Neural progenitor cell (in vitro differentiated cells): ENCODE results near the gene VRK3. TPM values are rescaled to one million over a fixed set of nuclear protein-coding genes. Genes with fewer than 3 reads are reported as not detected.
A peak's percentile ranks its signal among the peaks of the same experiment; 100 is the strongest.

Experiments
- DNase-seq: peaks from one replicate; pipeline ENCODE4 v3.0.0-alpha.2; 2016; ENCODE audit warnings: low spot score
- H2AFZ ChIP-seq: fragments of 200-600 bp; sonication (generic); replicated peaks from 2 replicates; pipeline ENCODE4 v1.6.1; 2016; ENCODE audit warnings: antibody characterized with exemption
- H3F3A ChIP-seq: fragments of 200-600 bp; sonication (generic); 2 replicates; pipeline ENCODE4 v1.6.1; 2016; ENCODE audit warnings: antibody characterized with exemption, low read depth
- H3K27ac ChIP-seq: fragments of 200-600 bp; sonication (generic); 2 replicates; pipeline ENCODE4 v1.5.1; 2016; ENCODE audit warnings: mild to moderate bottlenecking
- H3K27me3 ChIP-seq: fragments of 200-600 bp; sonication (generic); 2 replicates; pipeline ENCODE4 v1.6.1; 2016; ENCODE audit warnings: mild to moderate bottlenecking, moderate library complexity
- H3K36me3 ChIP-seq: fragments of 200-600 bp; sonication (generic); 2 replicates; pipeline ENCODE4 v1.5.1; 2016
- H3K4me1 ChIP-seq: fragments of 200-600 bp; sonication (generic); 2 replicates; pipeline ENCODE4 v1.6.1; 2016; ENCODE audit warnings: mixed run types
- H3K4me2 ChIP-seq: fragments of 200-600 bp; sonication (generic); 2 replicates; pipeline ENCODE4 v1.6.1; 2016
- H3K4me3 ChIP-seq: fragments of 200-600 bp; sonication (generic); 2 replicates; pipeline ENCODE4 v1.5.1; 2016
- H3K79me2 ChIP-seq: fragments of 200-600 bp; sonication (generic); 2 replicates; pipeline ENCODE4 v1.6.1; 2016; ENCODE audit warnings: low read depth
- H3K9ac ChIP-seq: fragments of 200-600 bp; sonication (generic); 2 replicates; pipeline ENCODE4 v1.6.1; 2016
- H3K9me3 ChIP-seq: fragments of 200-600 bp; sonication (generic); 2 replicates; pipeline ENCODE4 v1.5.1; 2016; ENCODE audit warnings: low read depth
- H4K20me1 ChIP-seq: fragments of 200-600 bp; sonication (generic); 2 replicates; pipeline ENCODE4 v1.6.1; 2016; ENCODE audit warnings: low read depth
- H3K27ac Mint-ChIP-seq: 3 replicates; pipeline ENCODE4 v1.8.0; 2021; ENCODE audit warnings: mixed read lengths
- H3K27me3 Mint-ChIP-seq: 2 replicates; pipeline ENCODE4 v1.8.0; 2022; ENCODE audit warnings: low read depth, mild to moderate bottlenecking, inconsistent platforms, moderate library complexity, mixed read lengths; ENCODE audit not compliant: insufficient read depth
- H3K36me3 Mint-ChIP-seq: 3 replicates; pipeline ENCODE4 v1.8.0; 2021; ENCODE audit warnings: mixed read lengths
- H3K4me1 Mint-ChIP-seq: 3 replicates; pipeline ENCODE4 v1.8.0; 2021; ENCODE audit warnings: mixed read lengths
- H3K4me3 Mint-ChIP-seq: 3 replicates; pipeline ENCODE4 v1.8.0; 2021; ENCODE audit warnings: mild to moderate bottlenecking, moderate library complexity, mixed read lengths
- H3K9me3 Mint-ChIP-seq: 3 replicates; pipeline ENCODE4 v1.8.0; 2020; ENCODE audit warnings: mixed read lengths
- CTCF ChIP-seq: fragments of 200-600 bp; sonication (generic); IDR thresholded peaks from 2 replicates; pipeline ENCODE4 v1.5.1; 2017; ENCODE audit warnings: antibody characterized with exemption, mild to moderate bottlenecking
- EZH2 ChIP-seq: fragments of 200-600 bp; sonication (generic); IDR thresholded peaks from 2 replicates; pipeline ENCODE4 v1.6.1; 2017; ENCODE audit warnings: antibody characterized with exemption, mild to moderate bottlenecking, moderate library complexity
- EZH2phosphoT487 ChIP-seq: fragments of 200-600 bp; sonication (generic); IDR thresholded peaks from 2 replicates; pipeline ENCODE4 v1.6.1; 2017; ENCODE audit warnings: antibody characterized with exemption
- total RNA-seq: library from RNA; depleted of rRNA; stranded (reverse); fragments of >200 nt; gene quantifications from 2 replicates; pipeline ENCODE4 v1.2.3, GENCODE V29; 2015; ENCODE audit warnings: low replicate concordance

Gene VRK3
- total RNA-seq, 1 donor from 2014 or later = 21.6 TPM

GRCh38 chr19:49988433-49988832, 36.7 kb downstream of the VRK3 start:
- no peaks in the 10 kb centered on the region for H3K4me1 Mint-ChIP-seq
- Histone ChIP-seq H4K20me1 (peaks cover 26% of the 10 kb centered on the region), H3K79me2 (no peaks in the 10 kb centered on the region), H3F3A (peaks cover 7% of the 10 kb centered on the region), H3K4me3 (no peak overlapping the region), H3K4me1 (no peaks in the 10 kb centered on the region), H3K27ac (no peak overlapping the region), H3K4me2 (no peak overlapping the region), H3K36me3 (no peaks in the 10 kb centered on the region), H3K27me3 (no peaks in the 10 kb centered on the region), H3K9me3 (no peaks in the 10 kb centered on the region), H3K9ac (no peak overlapping the region), H2AFZ (no peak overlapping the region)
- H3K27me3 Mint-ChIP-seq = peaks cover 8% of the 10 kb centered on the region
- no peak for DNase-seq
- H3K4me3 Mint-ChIP-seq = peak overlapping the region; percentile 8
- TF ChIP-seq EZH2phosphoT487 = no peak
- H3K36me3 Mint-ChIP-seq = peaks cover 5% of the 10 kb centered on the region
- no peak overlapping the region for H3K27ac Mint-ChIP-seq
- H3K9me3 Mint-ChIP-seq = no peaks in the 10 kb centered on the region

GRCh38 chr19:49988007-49988406, 37.2 kb downstream of the VRK3 start:
- Mint-ChIP-seq H3K9me3 (no peaks in the 10 kb centered on the region), H3K36me3 (peaks cover 5% of the 10 kb centered on the region), H3K4me3 (no peak overlapping the region), H3K27me3 (peaks cover 10% of the 10 kb centered on the region), H3K27ac (no peak overlapping the region), H3K4me1 (no peaks in the 10 kb centered on the region)
- no peaks in the 10 kb centered on the region for H3K9me3 ChIP-seq
- peaks cover 7% of the 10 kb centered on the region for H3F3A ChIP-seq
- H3K9ac ChIP-seq = no peak overlapping the region
- TF ChIP-seq EZH2 (no peak), EZH2phosphoT487 (no peak), CTCF (no peak)
- no peaks in the 10 kb centered on the region for H3K79me2 ChIP-seq
- H3K4me3 ChIP-seq = no peak overlapping the region
- H4K20me1 ChIP-seq = peaks cover 30% of the 10 kb centered on the region
- no peak overlapping the region for H3K4me2 ChIP-seq
- H3K4me1 ChIP-seq = no peaks in the 10 kb centered on the region
- no peak overlapping the region for H2AFZ ChIP-seq
- no peaks in the 10 kb centered on the region for H3K27me3 ChIP-seq
- DNase-seq = no peak
- no peaks in the 10 kb centered on the region for H3K36me3 ChIP-seq
- no peak overlapping the region for H3K27ac ChIP-seq

- no peaks in the 10 kb centered on the region for H3K9me3 Mint-ChIP-seq
- H3K27me3 Mint-ChIP-seq = peaks cover 10% of the 10 kb centered on the region
- H3K9ac ChIP-seq = no peak overlapping the region
- H3K27ac ChIP-seq = no peak overlapping the region
- H3K27me3 ChIP-seq = no peaks in the 10 kb centered on the region
- H2AFZ ChIP-seq = no peak overlapping the region
- no peaks in the 10 kb centered on the region for H3K4me1 ChIP-seq
- H3K36me3 ChIP-seq = no peaks in the 10 kb centered on the region
- no peaks in the 10 kb centered on the region for H3K4me1 Mint-ChIP-seq
- peak; percentile 99 for DNase-seq
- H3K4me2 ChIP-seq = no peak overlapping the region
- H3K4me3 ChIP-seq = no peak overlapping the region
- no peaks in the 10 kb centered on the region for H3K9me3 ChIP-seq
- peaks cover 5% of the 10 kb centered on the region for H3K36me3 Mint-ChIP-seq
- H3K79me2 ChIP-seq = no peaks in the 10 kb centered on the region
- TF ChIP-seq EZH2 = no peak
- TF ChIP-seq EZH2phosphoT487 = no peak
- TF ChIP-seq CTCF = peak; percentile 29
- no peak overlapping the region for H3K27ac Mint-ChIP-seq
- peaks cover 7% of the 10 kb centered on the region for H3F3A ChIP-seq
- H4K20me1 ChIP-seq = peaks cover 30% of the 10 kb centered on the region
- peak overlapping the region; percentile 73 for H3K4me3 Mint-ChIP-seq
Observed at GRCh38 chr19:49987159-49987698, 37.9 kb downstream of the VRK3 start.

GRCh38 chr19:49986354-49986753, 38.8 kb downstream of the VRK3 start:
- TF ChIP-seq EZH2phosphoT487 (no peak), CTCF (no peak), EZH2 (no peak)
- Mint-ChIP-seq H3K4me1 (peaks cover 4% of the 10 kb centered on the region), H3K27me3 (peaks cover 10% of the 10 kb centered on the region), H3K4me3 (no peak overlapping the region), H3K27ac (no peak overlapping the region), H3K36me3 (peaks cover 10% of the 10 kb centered on the region), H3K9me3 (no peaks in the 10 kb centered on the region)
- no peak overlapping the region for H2AFZ ChIP-seq
- H3K9me3 ChIP-seq = no peaks in the 10 kb centered on the region
- no peaks in the 10 kb centered on the region for H3K27me3 ChIP-seq
- DNase-seq = no peak
- H3K79me2 ChIP-seq = no peaks in the 10 kb centered on the region
- no peak overlapping the region for H3K4me3 ChIP-seq
- H3K36me3 ChIP-seq = no peaks in the 10 kb centered on the region
- no peak overlapping the region for H3K27ac ChIP-seq
- H4K20me1 ChIP-seq = peaks cover 30% of the 10 kb centered on the region
- peaks cover 7% of the 10 kb centered on the region for H3F3A ChIP-seq
- H3K4me1 ChIP-seq = no peaks in the 10 kb centered on the region
- H3K9ac ChIP-seq = no peak overlapping the region
- H3K4me2 ChIP-seq = no peak overlapping the region
